ENCODE measurements around the gene RNF31.

DNA sequence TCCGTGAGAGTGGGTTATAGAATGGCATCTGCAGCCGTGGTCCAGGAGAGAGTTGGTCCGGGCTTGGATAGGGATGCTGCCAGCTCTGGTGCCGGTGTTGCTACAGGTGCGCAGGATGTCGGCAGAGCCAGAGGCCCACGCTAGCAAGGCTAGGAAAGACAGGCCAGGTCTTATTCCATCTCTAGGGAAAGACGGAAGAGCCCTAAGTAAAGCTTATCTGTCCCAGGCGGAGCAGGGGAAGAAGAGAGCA is 11.8 kb upstream of the RNF31 start:
- TF ChIP-seq, protein P1, sequence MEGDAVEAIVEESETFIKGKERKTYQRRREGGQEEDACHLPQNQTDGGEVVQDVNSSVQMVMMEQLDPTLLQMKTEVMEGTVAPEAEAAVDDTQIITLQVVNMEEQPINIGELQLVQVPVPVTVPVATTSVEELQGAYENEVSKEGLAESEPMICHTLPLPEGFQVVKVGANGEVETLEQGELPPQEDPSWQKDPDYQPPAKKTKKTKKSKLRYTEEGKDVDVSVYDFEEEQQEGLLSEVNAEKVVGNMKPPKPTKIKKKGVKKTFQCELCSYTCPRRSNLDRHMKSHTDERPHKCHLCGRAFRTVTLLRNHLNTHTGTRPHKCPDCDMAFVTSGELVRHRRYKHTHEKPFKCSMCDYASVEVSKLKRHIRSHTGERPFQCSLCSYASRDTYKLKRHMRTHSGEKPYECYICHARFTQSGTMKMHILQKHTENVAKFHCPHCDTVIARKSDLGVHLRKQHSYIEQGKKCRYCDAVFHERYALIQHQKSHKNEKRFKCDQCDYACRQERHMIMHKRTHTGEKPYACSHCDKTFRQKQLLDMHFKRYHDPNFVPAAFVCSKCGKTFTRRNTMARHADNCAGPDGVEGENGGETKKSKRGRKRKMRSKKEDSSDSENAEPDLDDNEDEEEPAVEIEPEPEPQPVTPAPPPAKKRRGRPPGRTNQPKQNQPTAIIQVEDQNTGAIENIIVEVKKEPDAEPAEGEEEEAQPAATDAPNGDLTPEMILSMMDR (conservative IDR thresholded peaks at IDR 0.05; ENCODE audit: low read length): no peak
- no peak for TF ChIP-seq EZH2phosphoT487 (IDR thresholded peaks at IDR 0.05; ENCODE audit: borderline replicate concordance)

Measured in Loucy (cell line).